Mesenchymal stem cell (in vitro differentiated cells and primary cell): ENCODE data around the gene SLC6A18.
A peak's percentile ranks its signal among the peaks of the same experiment; 100 is the strongest.

Source experiments
- DNase-seq: peaks from one replicate; pipeline ENCODE4 v3.0.0-alpha.2; 2013
- H2AFZ ChIP-seq: one replicate; pipeline ENCODE4 v1.6.1; 2013; ENCODE audit warnings: low read depth, mild to moderate bottlenecking, control low read depth, inconsistent platforms, low read length, moderate library complexity
- H2AK5ac ChIP-seq: 2 replicates; pipeline ENCODE4 v1.6.1; 2013; ENCODE audit warnings: low read length, moderate library complexity, mild to moderate bottlenecking, inconsistent platforms; ENCODE audit not compliant: severe bottlenecking
- H2BK120ac ChIP-seq: one replicate; pipeline ENCODE4 v1.6.1; 2013; ENCODE audit warnings: low read depth, mild to moderate bottlenecking, inconsistent platforms, low read length, moderate library complexity
- H2BK12ac ChIP-seq, 2 experiments: one replicate each; pipeline ENCODE4 v1.6.1; 2013; ENCODE audit warnings: inconsistent platforms in 2 of 2, low read length in 2 of 2, mild to moderate bottlenecking in 2 of 2, moderate library complexity in 2 of 2, control low read depth in 1 of 2
- H2BK15ac ChIP-seq: one replicate; pipeline ENCODE4 v1.6.1; 2013; ENCODE audit warnings: mild to moderate bottlenecking, low read depth, inconsistent platforms; ENCODE audit not compliant: poor library complexity, severe bottlenecking
- H2BK5ac ChIP-seq: 2 replicates; pipeline ENCODE4 v1.6.1; 2013; ENCODE audit warnings: low read depth, mild to moderate bottlenecking, low read length, control low read depth, inconsistent platforms; ENCODE audit not compliant: poor library complexity, severe bottlenecking
- H3K14ac ChIP-seq, 2 experiments: one replicate each; pipeline ENCODE4 v1.6.1; 2013; ENCODE audit warnings: inconsistent platforms in 2 of 2, low read length in 2 of 2, control low read depth in 1 of 2, mild to moderate bottlenecking in 1 of 2, moderate library complexity in 1 of 2
- H3K18ac ChIP-seq, 2 experiments: one replicate each; pipeline ENCODE4 v1.6.1; 2013; ENCODE audit warnings: inconsistent platforms in 2 of 2, low read length in 2 of 2, control low read depth in 1 of 2, low read depth in 1 of 2, mild to moderate bottlenecking in 1 of 2
- H3K23ac ChIP-seq, 2 experiments: one replicate each; pipeline ENCODE4 v1.6.1; 2013; ENCODE audit warnings: inconsistent platforms in 2 of 2, low read length in 2 of 2, mild to moderate bottlenecking in 2 of 2, moderate library complexity in 2 of 2, control low read depth in 1 of 2
- H3K27ac ChIP-seq: 2 replicates; pipeline ENCODE4 v1.5.1; 2013; ENCODE audit warnings: mild to moderate bottlenecking, moderate library complexity, low read length, control low read depth, inconsistent platforms; ENCODE audit not compliant: poor library complexity, severe bottlenecking
- H3K27me3 ChIP-seq, 2 experiments: 2 replicates each; pipeline versions ENCODE4 v1.6.1 to v1.7.0; 2013; ENCODE audit warnings: low read length in 2 of 2, mild to moderate bottlenecking in 2 of 2, moderate library complexity in 2 of 2, control low read depth in 1 of 2, inconsistent platforms in 1 of 2; ENCODE audit not compliant: control insufficient read depth in 1 of 2, insufficient read depth in 1 of 2
- H3K36me3 ChIP-seq, 2 experiments: 2 replicates each; pipeline versions ENCODE4 v1.6.1 to v1.7.0; 2013; ENCODE audit warnings: low read length in 2 of 2, control low read depth in 1 of 2, inconsistent platforms in 1 of 2, low read depth in 1 of 2, mild to moderate bottlenecking in 1 of 2; ENCODE audit not compliant: insufficient read depth in 2 of 2, control insufficient read depth in 1 of 2
- H3K4ac ChIP-seq, 2 experiments: one replicate each; pipeline ENCODE4 v1.6.1; 2013; ENCODE audit warnings: inconsistent platforms in 2 of 2, low read length in 2 of 2, mild to moderate bottlenecking in 2 of 2, moderate library complexity in 2 of 2, control low read depth in 1 of 2, low read depth in 1 of 2
- H3K4me1 ChIP-seq: 2 replicates; pipeline ENCODE4 v1.6.1; 2013; ENCODE audit warnings: low read depth, low read length, control low read depth; ENCODE audit not compliant: control insufficient read depth, insufficient read depth
- H3K4me2 ChIP-seq: 2 replicates; pipeline ENCODE4 v1.6.1; 2013; ENCODE audit warnings: low read length, mild to moderate bottlenecking, inconsistent platforms; ENCODE audit not compliant: poor library complexity, severe bottlenecking
- H3K4me3 ChIP-seq, 2 experiments: 2 replicates each; pipeline versions ENCODE4 v1.5.1 to v1.7.0; 2013; ENCODE audit warnings: low read length in 2 of 2, mild to moderate bottlenecking in 2 of 2, control low read depth in 1 of 2, low read depth in 1 of 2; ENCODE audit not compliant: insufficient read depth in 1 of 2
- H3K79me1 ChIP-seq: replicated peaks from 2 replicates; pipeline ENCODE4 v1.6.1; 2013; ENCODE audit warnings: mild to moderate bottlenecking, control low read depth, low read length, inconsistent platforms; ENCODE audit not compliant: poor library complexity, severe bottlenecking
- H3K9ac ChIP-seq: 2 replicates; pipeline ENCODE4 v1.7.0; 2013; ENCODE audit warnings: mild to moderate bottlenecking, low read length, moderate library complexity
- H3K9me3 ChIP-seq: 2 replicates; pipeline ENCODE4 v1.7.0; 2013; ENCODE audit warnings: mild to moderate bottlenecking, low read length; ENCODE audit not compliant: control insufficient read depth
- H4K8ac ChIP-seq: one replicate; pipeline ENCODE4 v1.6.1; 2013; ENCODE audit warnings: inconsistent platforms, mild to moderate bottlenecking, low read length, moderate library complexity
- H4K91ac ChIP-seq: one replicate; pipeline ENCODE4 v1.6.1; 2013; ENCODE audit warnings: mild to moderate bottlenecking, low read length, inconsistent platforms
- WGBS: methylation state at CpG from one replicate; pipeline ENCODE4 v1.1.7; 2013; ENCODE audit warnings: mixed read lengths; 5-methylcytosine and 5-hydroxymethylcytosine counted together

Gene SLC6A18

GRCh38 chr5:1199649-1200494 is 25.3 kb upstream of the SLC6A18 start:
- no peak overlapping the region for H3K4ac ChIP-seq
- H2BK5ac ChIP-seq: no peak overlapping the region
- H4K91ac ChIP-seq: no peak overlapping the region
- H2BK120ac ChIP-seq: no peak overlapping the region
- no peaks in the 10 kb centered on the region for H3K79me1 ChIP-seq
- H3K4me1 ChIP-seq: no peaks in the 10 kb centered on the region
- no peak overlapping the region for H2BK15ac ChIP-seq
- H2AK5ac ChIP-seq: no peak overlapping the region
- H2AFZ ChIP-seq: no peak overlapping the region
- no peak overlapping the region for H4K8ac ChIP-seq
- no peak overlapping the region for H3K4me3 ChIP-seq
- no peak overlapping the region for H3K27ac ChIP-seq
- no peak overlapping the region for H3K9ac ChIP-seq
- H3K27me3 ChIP-seq: peaks cover 10 to 77% of the 10 kb centered on the region in 2 experiments
- H3K14ac ChIP-seq: no peak overlapping the region
- H3K4me2 ChIP-seq: no peak overlapping the region
- WGBS: 63% methylated on average over 26 of the region's 26 CpGs
- H3K18ac ChIP-seq: no peak overlapping the region
- no peaks in the 10 kb centered on the region for H3K9me3 ChIP-seq
- H3K23ac ChIP-seq: no peak overlapping the region
- H3K36me3 ChIP-seq: no peaks in the 10 kb centered on the region
- H2BK12ac ChIP-seq: no peak overlapping the region
- no peak for DNase-seq

GRCh38 chr5:1200495-1201326 is 24.5 kb upstream of the SLC6A18 start:
- Histone ChIP-seq H3K14ac (no peak overlapping the region), H4K8ac (no peak overlapping the region), H3K4me3 (no peak overlapping the region), H3K23ac (no peak overlapping the region), H2BK5ac (no peak overlapping the region), H3K4me1 (no peaks in the 10 kb centered on the region), H3K27me3 (peaks cover 16 to 81% of the 10 kb centered on the region in 2 experiments), H2AK5ac (no peak overlapping the region), H4K91ac (no peak overlapping the region), H3K9ac (no peak overlapping the region), H3K4ac (no peak overlapping the region), H2BK12ac (no peak overlapping the region), H3K9me3 (no peaks in the 10 kb centered on the region), H2BK15ac (no peak overlapping the region), H3K79me1 (no peaks in the 10 kb centered on the region), H2BK120ac (no peak overlapping the region), H3K27ac (no peak overlapping the region), H3K36me3 (no peaks in the 10 kb centered on the region), H3K4me2 (no peak overlapping the region), H3K18ac (no peak overlapping the region), H2AFZ (no peak overlapping the region)
- 85% methylated on average over 28 of the region's 28 CpGs for WGBS
- no peak for DNase-seq

- Histone ChIP-seq H3K9me3 (no peaks in the 10 kb centered on the region), H3K4me1 (no peaks in the 10 kb centered on the region), H3K4me2 (no peak within 1 kb of the TSS), H3K23ac (no peak within 1 kb of the TSS), H3K4ac (no peak within 1 kb of the TSS), H2AFZ (no peak within 1 kb of the TSS), H4K8ac (no peak within 1 kb of the TSS), H3K4me3 (no peak within 1 kb of the TSS), H3K27me3 (peaks cover 19 to 84% of the 10 kb centered on the region in 2 experiments), H2BK12ac (no peak within 1 kb of the TSS), H3K79me1 (no peaks in the 10 kb centered on the region), H3K36me3 (no peaks in the 10 kb centered on the region), H3K9ac (no peak within 1 kb of the TSS), H2BK15ac (no peak within 1 kb of the TSS), H3K18ac (no peak within 1 kb of the TSS), H3K14ac (no peak within 1 kb of the TSS), H2BK120ac (no peak within 1 kb of the TSS), H2BK5ac (no peak within 1 kb of the TSS), H4K91ac (peak within 1 kb of the TSS; percentile 46), H3K27ac (no peak within 1 kb of the TSS), H2AK5ac (no peak within 1 kb of the TSS)
- no peak for DNase-seq
- 87% methylated on average over 51 of the region's 51 CpGs for WGBS
Observed at GRCh38 chr5:1201327-1202025, 23.7 kb upstream of the SLC6A18 start, which contains the start of gene SLC6A19. Gene SLC6A19 (plus strand): TSS chr5:1201595. CDS start chr5:1201651, 56 bp downstream.
